Tibial nerve (tissue), 4 donors: ENCODE results near the gene RSBN1. TPM values are rescaled to one million over a fixed set of nuclear protein-coding genes. Genes with fewer than 3 reads are reported as not detected.

Experiments used
- DNase-seq, 2 donors: peaks; one replicate each; pipeline ENCODE4 v3.0.0-alpha.2; 2019; ENCODE audit warnings: low spot score in 2 of 2
- H3K27ac ChIP-seq, 4 donors: fragments of 200-600 bp; sonication (generic) in 3 of 4; one replicate each; pipeline ENCODE4 v1.5.1; 2017 to 2019; ENCODE audit warnings: mild to moderate bottlenecking in 1 of 4
- H3K27me3 ChIP-seq, 2 donors: fragments of 200-600 bp; sonication (generic) in 1 of 2; one replicate each; pipeline versions ENCODE4 v1.5.1 to v1.6.0; 2017 to 2019
- H3K36me3 ChIP-seq, 3 donors: fragments of 200-600 bp; sonication (generic); one replicate each; pipeline ENCODE4 v1.5.1; 2018 to 2019
- H3K4me1 ChIP-seq, 4 donors: fragments of 200-600 bp; sonication (generic) in 3 of 4; one replicate each; pipeline ENCODE4 v1.5.1; 2017 to 2019
- H3K4me3 ChIP-seq, 4 donors: fragments of 200-600 bp; sonication (generic) in 3 of 4; one replicate each; pipeline ENCODE4 v1.5.1; 2017 to 2019; ENCODE audit warnings: mild to moderate bottlenecking in 1 of 4, moderate library complexity in 1 of 4
- H3K9me3 ChIP-seq, 4 donors: fragments of 200-600 bp; sonication (generic) in 3 of 4; one replicate each; pipeline ENCODE4 v1.5.1; 2017 to 2019
- CTCF ChIP-seq, 5 experiments: fragments of 200-600 bp in 3 of 5; fragments of 450-650 bp in 2 of 5; sonication (generic) in 3 of 5; IDR thresholded peaks; one replicate each; pipeline ENCODE4 v1.5.1; 2016 to 2019; ENCODE audit warnings: antibody characterized with exemption in 5 of 5, mild to moderate bottlenecking in 3 of 5, moderate library complexity in 2 of 5
- EP300 ChIP-seq, 2 donors: sonication (generic); formaldehyde crosslinking; IDR thresholded peaks; one replicate each; pipeline ENCODE4 v1.6.1; 2017; ENCODE audit warnings: antibody characterized with exemption in 2 of 2, mild to moderate bottlenecking in 1 of 2
- POLR2A ChIP-seq, 2 donors: fragments of 450-650 bp; IDR thresholded peaks; one replicate each; pipeline ENCODE4 v1.6.1; 2017; ENCODE audit warnings: antibody characterized with exemption in 2 of 2, mild to moderate bottlenecking in 2 of 2, moderate library complexity in 2 of 2
- WGBS, 2 donors: methylation state at CpG; one replicate each; pipeline ENCODE4 v1.1.5; 2018; 5-methylcytosine and 5-hydroxymethylcytosine counted together
- total RNA-seq, 4 donors: library from RNA; depleted of rRNA; stranded (reverse); fragments of >200 nt; gene quantifications; one replicate each; pipeline ENCODE4 v1.1.0, GENCODE V29; 2016

RSBN1 gene
- total RNA-seq, 4 donors from 2014 or later, result 18.9 to 33.9 (median 28.7) TPM

GRCh38 chr1:113812661-113813135 is 422 bp upstream of the RSBN1 start:
- peak in 1 of 2 donors; percentile 65 for TF ChIP-seq POLR2A (IDR thresholded peaks at IDR 0.05)
- TF ChIP-seq CTCF (IDR thresholded peaks at IDR 0.05), result no peak
- H3K4me1 ChIP-seq, result peaks cover 0 to 26% (median 8%) of the 10 kb centered on the region in 4 donors
- no peaks in the 10 kb centered on the region for H3K9me3 ChIP-seq
- 23 to 27% methylated on average over 13 of the region's 13 CpGs for WGBS, 2 donors
- H3K27me3 ChIP-seq, result no peaks in the 10 kb centered on the region
- peak overlapping the region; percentile 31 to 99 (median 96) for H3K4me3 ChIP-seq
- H3K36me3 ChIP-seq, result no peaks in the 10 kb centered on the region
- peak in 1 of 2 donors; percentile 12 for DNase-seq
- H3K27ac ChIP-seq, result peak overlapping the region; percentile 89 to 99 (median 94)

DNA sequence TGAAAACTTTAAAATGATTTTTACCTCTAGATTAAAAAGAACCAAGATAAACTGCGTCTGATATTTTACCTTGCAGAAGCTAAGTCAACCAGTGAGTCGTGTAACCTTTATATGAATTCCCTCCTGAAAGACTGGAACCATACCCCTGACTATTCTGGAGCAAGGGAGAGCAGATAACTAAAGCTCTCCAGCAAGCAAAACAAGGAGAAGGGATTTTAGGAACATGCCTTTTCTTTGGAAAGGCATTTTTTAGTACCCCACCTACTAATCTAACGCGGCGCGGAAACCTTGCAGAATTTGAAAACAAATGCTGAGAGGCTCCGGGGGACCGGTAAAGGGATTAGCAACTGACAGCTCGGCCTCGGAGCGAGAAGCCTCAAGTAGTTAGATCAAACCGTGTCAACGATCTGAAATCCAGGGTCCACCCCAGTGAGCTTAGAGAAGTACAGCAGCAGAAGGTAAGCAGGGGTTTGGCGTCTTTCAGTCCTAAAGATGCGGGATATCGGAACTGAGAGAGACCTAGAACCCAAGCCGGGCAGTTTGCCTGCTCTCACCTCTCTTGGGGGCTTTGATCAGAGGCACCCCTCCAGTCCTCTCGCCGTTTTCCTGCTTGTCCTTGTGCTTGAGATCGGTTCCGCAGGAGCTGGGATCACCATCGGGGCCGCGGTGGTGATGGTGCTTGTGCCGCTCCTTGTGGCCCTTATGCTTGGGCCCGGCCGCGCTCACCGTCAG is 954 bp downstream of the RSBN1 start:
- peaks cover 0 to 26% (median 8%) of the 10 kb centered on the region in 4 donors for H3K4me1 ChIP-seq
- peak in 1 of 2 donors; percentile 45 for DNase-seq
- peak overlapping the region; percentile 88 to 99 (median 96) for H3K4me3 ChIP-seq
- 1% methylated on average over 28 to 29 of the region's 29 CpGs for WGBS, 2 donors
- no peaks in the 10 kb centered on the region for H3K36me3 ChIP-seq
- TF ChIP-seq POLR2A (IDR thresholded peaks at IDR 0.05) (no peak), EP300 (IDR thresholded peaks at IDR 0.05) (no peak), CTCF (IDR thresholded peaks at IDR 0.05) (no peak)
- no peaks in the 10 kb centered on the region for H3K27me3 ChIP-seq
- H3K27ac ChIP-seq, result peak overlapping the region; percentile 89 to 99 (median 96)
- no peaks in the 10 kb centered on the region for H3K9me3 ChIP-seq

- Histone ChIP-seq H3K27ac (no peak overlapping the region), H3K36me3 (peaks cover 0 to 3% (median 0%) of the 10 kb centered on the region in 3 donors), H3K27me3 (no peaks in the 10 kb centered on the region), H3K9me3 (no peaks in the 10 kb centered on the region), H3K4me1 (peaks cover 0 to 29% (median 8%) of the 10 kb centered on the region in 4 donors), H3K4me3 (peak overlapping the region in 1 of 4 donors; percentile 99)
- DNase-seq, result no peak
- no peak for TF ChIP-seq CTCF (IDR thresholded peaks at IDR 0.05)
- TF ChIP-seq EP300 (IDR thresholded peaks at IDR 0.05), result no peak
- no peak for TF ChIP-seq POLR2A (IDR thresholded peaks at IDR 0.05)
- 41 to 44% methylated on average over 5 of the region's 5 CpGs for WGBS, 2 donors
Measured at GRCh38 chr1:113809670-113810602, 2.3 kb downstream of the RSBN1 start.

DNA sequence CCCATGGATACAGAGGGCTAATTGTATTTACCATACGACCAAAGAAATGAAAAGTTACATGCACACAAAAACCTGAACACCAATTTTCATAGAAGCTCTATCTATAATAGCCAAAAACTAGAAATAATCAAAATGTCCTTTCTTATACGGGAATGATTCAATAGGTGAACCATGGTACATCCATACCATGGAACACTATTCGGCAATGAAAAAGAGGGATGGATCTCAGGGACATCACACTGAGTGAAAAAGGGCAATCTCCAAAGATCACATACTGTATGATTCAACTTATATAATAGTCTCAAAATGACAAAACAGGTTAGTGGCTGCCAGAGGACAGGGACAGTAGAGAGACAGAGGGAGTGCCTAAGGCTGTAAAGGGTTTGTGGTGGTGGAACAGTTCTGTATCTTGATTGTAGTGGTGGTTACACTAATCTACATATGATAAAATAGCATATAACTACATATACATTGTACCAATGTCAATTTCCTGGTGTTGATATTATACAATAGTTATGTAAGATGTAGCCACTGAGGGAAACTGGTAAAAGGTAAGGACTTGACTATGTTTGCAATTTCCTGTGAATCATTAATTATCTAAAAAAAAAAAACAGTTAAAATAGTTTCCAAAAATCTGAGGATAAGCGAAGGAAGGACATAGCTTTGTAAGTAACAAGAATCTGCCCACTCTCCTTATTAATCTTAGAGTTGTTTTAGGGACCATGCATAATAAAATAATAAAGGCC is 3.7 kb downstream of the RSBN1 start:
- TF ChIP-seq POLR2A (IDR thresholded peaks at IDR 0.05), result no peak
- no peak for TF ChIP-seq EP300 (IDR thresholded peaks at IDR 0.05)
- TF ChIP-seq CTCF (IDR thresholded peaks at IDR 0.05), result no peak
- no peak overlapping the region for H3K27ac ChIP-seq
- H3K4me3 ChIP-seq, result no peak overlapping the region
- DNase-seq, result no peak
- H3K4me1 ChIP-seq, result peaks cover 0 to 38% (median 10%) of the 10 kb centered on the region in 4 donors
- no peaks in the 10 kb centered on the region for H3K9me3 ChIP-seq
- H3K27me3 ChIP-seq, result no peaks in the 10 kb centered on the region
- H3K36me3 ChIP-seq, result peaks cover 0 to 3% (median 0%) of the 10 kb centered on the region in 3 donors
- WGBS, 2 donors, result 85 to 89% methylated on average over 4 of the region's 4 CpGs
